Endothelial cell of umbilical vein (primary cell): ENCODE results near the gene SLC6A2. TPM values are rescaled to one million over a fixed set of nuclear protein-coding genes. Genes with fewer than 3 reads are reported as not detected.

Source experiments
- BruUV-seq: library from RNA; stranded (reverse); fragments of 400-500 nt; replicated peaks from 2 replicates; lab custom pipeline; 2021; lab: Mats Ljungman, UMichigan
- CTCF ChIA-PET: fragments of 300-600, 350-600 bp; sonication (Branson Sonifier 250); formaldehyde crosslinking; loops from one replicate; lab custom pipeline; 2021; ENCODE audit warnings: antibody characterized with exemption, inconsistent platforms; lab: Charles Lee
- POLR2A ChIA-PET: fragments of 300-600, 350-600 bp; sonication (Branson Sonifier 250); formaldehyde crosslinking; loops from one replicate; lab custom pipeline; 2021; ENCODE audit warnings: antibody characterized with exemption, inconsistent platforms; lab: Charles Lee
- DNase-seq: peaks from one replicate; pipeline ENCODE4 v3.0.0-alpha.2; 2011; ENCODE audit warnings: low read depth, low spot score
- FAIRE-seq: peaks from 2 replicates; lab custom pipeline; 2011; peaks lifted over from hg19 to GRCh38; lab: Jason Lieb, UNC
- H2AFZ ChIP-seq: 2 replicates; pipeline ENCODE4 v1.6.0; 2012; ENCODE audit warnings: low read depth, low read length, control low read depth, inconsistent platforms
- H3K27ac ChIP-seq: 2 replicates; pipeline ENCODE4 v1.5.1; 2011; ENCODE audit warnings: low read depth, mild to moderate bottlenecking, control low read depth, low read length, moderate library complexity; ENCODE audit not compliant: insufficient read depth
- H3K27me3 ChIP-seq, 2 experiments: 2 replicates each; pipeline versions ENCODE4 v1.6.0 to v1.6.1; 2011; ENCODE audit warnings: low read length in 2 of 2, mixed read lengths in 1 of 2; ENCODE audit not compliant: control insufficient read depth in 2 of 2, insufficient read depth in 2 of 2
- H3K36me3 ChIP-seq, 2 experiments: 2 replicates in 1 of 2; 3 replicates in 1 of 2; pipeline ENCODE4 v1.5.1; 2011; ENCODE audit warnings: low read length in 2 of 2, mild to moderate bottlenecking in 1 of 2, moderate library complexity in 1 of 2; ENCODE audit not compliant: control insufficient read depth in 2 of 2, insufficient read depth in 2 of 2; ENCODE audit errors: extremely low read depth in 1 of 2
- H3K4me1 ChIP-seq: 3 replicates; pipeline ENCODE4 v1.5.1; 2011; ENCODE audit warnings: mild to moderate bottlenecking, low read length; ENCODE audit not compliant: control insufficient read depth, insufficient read depth; ENCODE audit errors: extremely low read depth
- H3K4me2 ChIP-seq: 2 replicates; pipeline ENCODE4 v1.6.1; 2011; ENCODE audit warnings: low read length, control low read depth, mixed read lengths; ENCODE audit not compliant: insufficient read depth
- H3K4me3 ChIP-seq, 3 experiments: fragments of 200-600 bp in 1 of 3; sonication (generic), shearing (Covaris generic) in 1 of 3; replicated peaks in 1 of 3; 2 replicates each; pipeline ENCODE4 v1.5.1; 2011 to 2016; ENCODE audit warnings: control low read depth in 3 of 3, low read length in 3 of 3, mild to moderate bottlenecking in 2 of 3, inconsistent platforms in 1 of 3, low read depth in 1 of 3, moderate library complexity in 1 of 3; ENCODE audit not compliant: insufficient read depth in 1 of 3
- H3K79me2 ChIP-seq: 2 replicates; pipeline ENCODE4 v1.6.0; 2012; ENCODE audit warnings: low read length, inconsistent platforms; ENCODE audit not compliant: control insufficient read depth, insufficient read depth
- H3K9ac ChIP-seq: replicated peaks from 2 replicates; pipeline ENCODE3; 2011; ENCODE audit warnings: low read length, control low read depth; ENCODE audit not compliant: insufficient read depth; ENCODE audit errors: extremely low read depth
- H3K9me1 ChIP-seq: replicated peaks from 3 replicates; pipeline ENCODE4 v1.6.0; 2011; ENCODE audit warnings: mild to moderate bottlenecking, low read length; ENCODE audit not compliant: control insufficient read depth, insufficient read depth; ENCODE audit errors: extremely low read depth
- H3K9me3 ChIP-seq: replicated peaks from 2 replicates; pipeline ENCODE4 v1.5.1; 2012; ENCODE audit warnings: low read length, inconsistent platforms; ENCODE audit not compliant: control insufficient read depth, insufficient read depth
- H4K20me1 ChIP-seq: replicated peaks from 2 replicates; pipeline ENCODE3; 2011; ENCODE audit warnings: mild to moderate bottlenecking, low read length; ENCODE audit not compliant: control insufficient read depth, insufficient read depth; ENCODE audit errors: extremely low read depth
- FOS ChIP-seq: IDR thresholded peaks from 2 replicates; pipeline ENCODE4 v1.6.1; 2011; ENCODE audit warnings: mild to moderate bottlenecking, low read length, moderate library complexity, borderline replicate concordance; ENCODE audit not compliant: insufficient read depth
- JUN ChIP-seq: IDR thresholded peaks from 2 replicates; pipeline ENCODE4 v1.6.1; 2011; ENCODE audit warnings: borderline replicate concordance, low read depth; ENCODE audit not compliant: insufficient read length, insufficient read depth
- MYC ChIP-seq: IDR thresholded peaks from one replicate; pipeline ENCODE4 v1.6.1; 2011; ENCODE audit warnings: mild to moderate bottlenecking, low read depth, low read length
- POLR2A ChIP-seq: IDR thresholded peaks from 2 replicates; pipeline ENCODE4 v1.6.1; 2012; ENCODE audit warnings: low read depth, mild to moderate bottlenecking, control low read depth, low read length
- POLR2AphosphoS5 ChIP-seq: IDR thresholded peaks from 2 replicates; pipeline ENCODE4 v1.6.1; 2012; ENCODE audit warnings: low read depth, mild to moderate bottlenecking, control low read depth, low read length, moderate library complexity; ENCODE audit not compliant: insufficient read depth
- dilution Hi-C: fragments of 300-500 bp; cut with MboI; formaldehyde crosslinking; loops from one replicate; pipeline ENCODE4 v1.15.0; 2019; ENCODE audit warnings: low sequenced_read_pairs; ENCODE audit not compliant: extremely low pct_ligation_motif_present
- intact Hi-C: fragments of 100-400 bp; cut with micrococcal nuclease; formaldehyde crosslinking; loops from one replicate; pipeline ENCODE4 v1.10.0; 2022
- polyA plus RNA-seq, 4 experiments: library from polyadenylated mRNA; depleted of rRNA in 3 of 4; stranded (reverse) in 3 of 4; unstranded in 1 of 4; fragments of >200 nt; gene quantifications; 2 replicates each; pipeline versions ENCODE4 v1.2.1 to v1.2.3, GENCODE V29; 2011 to 2012; ENCODE audit warnings: missing spikeins in 1 of 4
- total RNA-seq: library from RNA; stranded (reverse); gene quantifications from 2 replicates; pipeline ENCODE4 v1.2.3, GENCODE V29; 2021
- TF ChIP-seq, protein P1 (sequence below), 2 donors: IDR thresholded peaks; 1 replicate in 1 of 2; 2 replicates in 1 of 2; pipeline ENCODE4 v1.5.1; 2011; ENCODE audit warnings: low read length in 2 of 2, mild to moderate bottlenecking in 2 of 2, moderate library complexity in 2 of 2, control low read depth in 1 of 2, inconsistent platforms in 1 of 2, low read depth in 1 of 2; ENCODE audit not compliant: insufficient read depth in 1 of 2; ENCODE audit errors: extremely low read depth in 1 of 2

The SLC6A2 gene
- total and polyA plus RNA-seq, 2 donors (not counting 3 experiments of a cell fraction or from before 2014, with no cell fraction given), result not detected

DNA sequence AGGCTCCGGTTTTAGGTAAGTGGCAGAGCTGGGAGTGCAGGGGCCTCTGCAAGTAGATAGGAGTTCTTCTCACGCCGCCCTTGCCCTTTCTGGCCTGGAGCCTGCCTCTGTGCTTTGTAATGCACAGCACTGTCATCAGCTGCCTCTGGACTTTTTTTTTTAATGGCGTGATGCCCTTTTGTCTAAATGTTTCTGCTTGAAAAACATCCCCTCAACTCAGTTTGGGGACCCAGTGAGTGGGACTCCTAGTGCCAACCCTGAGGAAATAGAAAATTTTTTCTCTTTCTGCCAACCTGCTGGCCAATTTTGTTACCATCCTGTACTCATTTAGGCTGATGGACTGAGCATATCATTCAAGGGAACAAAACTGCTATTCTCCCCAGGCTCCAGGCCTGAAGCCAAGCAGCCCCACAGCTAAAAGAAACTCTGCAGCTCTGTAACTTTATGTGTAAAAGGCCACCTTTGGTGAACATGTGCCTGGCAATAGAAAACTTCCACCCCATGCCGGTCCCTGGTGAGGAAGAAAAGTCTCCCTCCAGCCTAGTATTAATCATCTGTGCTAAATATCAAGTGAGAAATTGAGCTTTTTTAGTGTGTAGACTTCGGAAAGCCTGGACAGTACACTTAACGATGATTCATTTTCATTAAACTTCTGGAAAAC is 22.5 kb downstream of the SLC6A2 start:
- Histone ChIP-seq H2AFZ (no peak overlapping the region), H4K20me1 (no peaks in the 10 kb centered on the region), H3K27ac (no peak overlapping the region), H3K79me2 (no peaks in the 10 kb centered on the region), H3K9ac (no peak overlapping the region), H3K36me3 (no peaks in the 10 kb centered on the region), H3K9me3 (no peaks in the 10 kb centered on the region), H3K4me3 (no peak overlapping the region), H3K4me2 (no peak overlapping the region), H3K27me3 (peaks cover 0 to 4% of the 10 kb centered on the region in 2 experiments), H3K9me1 (no peaks in the 10 kb centered on the region), H3K4me1 (no peaks in the 10 kb centered on the region)
- TF ChIP-seq, protein P1, sequence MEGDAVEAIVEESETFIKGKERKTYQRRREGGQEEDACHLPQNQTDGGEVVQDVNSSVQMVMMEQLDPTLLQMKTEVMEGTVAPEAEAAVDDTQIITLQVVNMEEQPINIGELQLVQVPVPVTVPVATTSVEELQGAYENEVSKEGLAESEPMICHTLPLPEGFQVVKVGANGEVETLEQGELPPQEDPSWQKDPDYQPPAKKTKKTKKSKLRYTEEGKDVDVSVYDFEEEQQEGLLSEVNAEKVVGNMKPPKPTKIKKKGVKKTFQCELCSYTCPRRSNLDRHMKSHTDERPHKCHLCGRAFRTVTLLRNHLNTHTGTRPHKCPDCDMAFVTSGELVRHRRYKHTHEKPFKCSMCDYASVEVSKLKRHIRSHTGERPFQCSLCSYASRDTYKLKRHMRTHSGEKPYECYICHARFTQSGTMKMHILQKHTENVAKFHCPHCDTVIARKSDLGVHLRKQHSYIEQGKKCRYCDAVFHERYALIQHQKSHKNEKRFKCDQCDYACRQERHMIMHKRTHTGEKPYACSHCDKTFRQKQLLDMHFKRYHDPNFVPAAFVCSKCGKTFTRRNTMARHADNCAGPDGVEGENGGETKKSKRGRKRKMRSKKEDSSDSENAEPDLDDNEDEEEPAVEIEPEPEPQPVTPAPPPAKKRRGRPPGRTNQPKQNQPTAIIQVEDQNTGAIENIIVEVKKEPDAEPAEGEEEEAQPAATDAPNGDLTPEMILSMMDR (IDR thresholded peaks at IDR 0.05; ENCODE audit: extremely low read depth in 1 of 2, insufficient read depth in 1 of 2, low read depth in 1 of 2, low read length in 2 of 2), result no peak
- TF ChIP-seq POLR2A (no peak), JUN (no peak), FOS (no peak), POLR2AphosphoS5 (no peak), MYC (no peak)
- FAIRE-seq, result no peak
- BruUV-seq, result no TSS peak
- intact Hi-C loops, result no loop called here
- dilution Hi-C loops, result no loop called here
- DNase-seq, result no peak
- POLR2A ChIA-PET, result no interaction called here
- CTCF ChIA-PET, result no interaction called here
